Measurements from ENCODE around the gene FADS2.

Gene FADS2

GRCh38 chr11:61784506-61784805, 43.6 kb upstream of the FADS2 start:
- TF ChIP-seq SPI1 (IDR thresholded peaks at IDR 0.05; ENCODE audit: borderline replicate concordance, low read depth), result peak; percentile 21; the same call in 1 of the 2 replicates
- TF ChIP-seq REST (IDR thresholded peaks at IDR 0.05; ENCODE audit: insufficient replicate concordance, low read depth), result no peak

GRCh38 chr11:61785837-61786402, 42.2 kb upstream of the FADS2 start:
- no peak for TF ChIP-seq POLR2AphosphoS5 (IDR thresholded peaks at IDR 0.05; ENCODE audit: low read depth)
- no peak for TF ChIP-seq SPI1 (IDR thresholded peaks at IDR 0.05; ENCODE audit: borderline replicate concordance, low read depth)
- no peak for TF ChIP-seq REST (IDR thresholded peaks at IDR 0.05; ENCODE audit: insufficient replicate concordance, low read depth)
- TF ChIP-seq GABPA (IDR thresholded peaks at IDR 0.05; ENCODE audit: low read depth), result no peak
- no peak overlapping the region for H3K27ac ChIP-seq (replicated peaks)
- H3K27me3 ChIP-seq (ENCODE audit: insufficient read depth, poor library complexity, severe bottlenecking), result no peaks in the 10 kb centered on the region
- no peak overlapping the region for H3K4me3 ChIP-seq (replicated peaks; ENCODE audit: insufficient read depth, low read length)
- no peak for DNase-seq (ENCODE audit: low read depth in 1 of 2, low spot score in 1 of 2)

More at GRCh38 chr11:61784506-61784805, 43.6 kb upstream of the FADS2 start:
- no peak overlapping the region for H3K4me3 ChIP-seq (replicated peaks; ENCODE audit: insufficient read depth, low read length)
- no peak overlapping the region for H3K27ac ChIP-seq (replicated peaks)
- peak in 1 of 2 experiments; percentile 23 for DNase-seq (ENCODE audit: low read depth in 1 of 2, low spot score in 1 of 2)
- no peaks in the 10 kb centered on the region for H3K27me3 ChIP-seq (ENCODE audit: insufficient read depth, poor library complexity, severe bottlenecking)

- Histone ChIP-seq H3K4me3 (replicated peaks; ENCODE audit: insufficient read depth, low read length) (no peak overlapping the region), H3K27me3 (ENCODE audit: insufficient read depth, poor library complexity, severe bottlenecking) (no peaks in the 10 kb centered on the region), H3K27ac (replicated peaks) (no peak overlapping the region)
- TF ChIP-seq SPI1 (IDR thresholded peaks at IDR 0.05; ENCODE audit: borderline replicate concordance, low read depth) (no peak), CTCF (IDR thresholded peaks at IDR 0.05; ENCODE audit: insufficient read depth, low read length) (peak; percentile 27), REST (IDR thresholded peaks at IDR 0.05; ENCODE audit: insufficient replicate concordance, low read depth) (no peak), GABPA (IDR thresholded peaks at IDR 0.05; ENCODE audit: low read depth) (no peak)
- DNase-seq (ENCODE audit: low read depth in 1 of 2, low spot score in 1 of 2), result peak in 1 of 2 experiments; percentile 38
These were observed 40.1 kb upstream of the FADS2 start for GRCh38 chr11:61787928-61788491.

- TF ChIP-seq POLR2AphosphoS5 (IDR thresholded peaks at IDR 0.05; ENCODE audit: low read depth) (peak; percentile 25; the same call in 1 of the 2 replicates), GABPA (IDR thresholded peaks at IDR 0.05; ENCODE audit: low read depth) (no peak), SPI1 (IDR thresholded peaks at IDR 0.05; ENCODE audit: borderline replicate concordance, low read depth) (no peak), REST (IDR thresholded peaks at IDR 0.05; ENCODE audit: insufficient replicate concordance, low read depth) (no peak), CTCF (IDR thresholded peaks at IDR 0.05; ENCODE audit: insufficient read depth, low read length) (no peak)
- peak overlapping the region; percentile 100 for H3K27ac ChIP-seq (replicated peaks)
- H3K4me3 ChIP-seq (replicated peaks; ENCODE audit: insufficient read depth, low read length), result peak overlapping the region; percentile 78
- DNase-seq (ENCODE audit: low read depth in 1 of 2, low spot score in 1 of 2), result peak in 1 of 2 experiments; percentile 55
- H3K27me3 ChIP-seq (ENCODE audit: insufficient read depth, poor library complexity, severe bottlenecking), result no peaks in the 10 kb centered on the region
These were observed 36.3 kb upstream of the FADS2 start for GRCh38 chr11:61791737-61792309.
